IPS DF 6.9 (cell line): ENCODE data around the gene SFRP4.

ENCODE experiments used
- DNase-seq: peaks from one replicate; pipeline ENCODE4 v3.0.0-alpha.2; 2013; ENCODE audit warnings: low read depth, low spot score
- H3K27ac ChIP-seq: one replicate; pipeline ENCODE4 v1.5.1; 2013; ENCODE audit warnings: low read length, control low read depth
- H3K27me3 ChIP-seq: 2 replicates; pipeline ENCODE4 v1.6.1; 2013; ENCODE audit warnings: mild to moderate bottlenecking, low read length; ENCODE audit not compliant: control insufficient read depth, insufficient read depth
- H3K36me3 ChIP-seq: 2 replicates; pipeline ENCODE4 v1.6.1; 2013; ENCODE audit warnings: low read length; ENCODE audit not compliant: control insufficient read depth, insufficient read depth
- H3K4me1 ChIP-seq: 2 replicates; pipeline ENCODE4 v1.6.1; 2013; ENCODE audit warnings: low read length; ENCODE audit not compliant: control insufficient read depth, insufficient read depth
- H3K4me3 ChIP-seq: 2 replicates; pipeline ENCODE4 v1.5.1; 2013; ENCODE audit warnings: mild to moderate bottlenecking, low read length
- H3K9me3 ChIP-seq: 2 replicates; pipeline ENCODE4 v1.6.1; 2013; ENCODE audit warnings: low read length, inconsistent platforms; ENCODE audit not compliant: control insufficient read depth, insufficient read depth
- WGBS: extraction: QIAGEN DNeasy Blood & Tissue Kit; methylation state at CpG from one replicate; pipeline ENCODE4 v1.1.7; 2013; ENCODE audit warnings: mixed read lengths, missing lambda C conversion rate; ENCODE audit not compliant: insufficient read length, insufficient coverage; 5-methylcytosine and 5-hydroxymethylcytosine counted together

SFRP4 gene

DNA sequence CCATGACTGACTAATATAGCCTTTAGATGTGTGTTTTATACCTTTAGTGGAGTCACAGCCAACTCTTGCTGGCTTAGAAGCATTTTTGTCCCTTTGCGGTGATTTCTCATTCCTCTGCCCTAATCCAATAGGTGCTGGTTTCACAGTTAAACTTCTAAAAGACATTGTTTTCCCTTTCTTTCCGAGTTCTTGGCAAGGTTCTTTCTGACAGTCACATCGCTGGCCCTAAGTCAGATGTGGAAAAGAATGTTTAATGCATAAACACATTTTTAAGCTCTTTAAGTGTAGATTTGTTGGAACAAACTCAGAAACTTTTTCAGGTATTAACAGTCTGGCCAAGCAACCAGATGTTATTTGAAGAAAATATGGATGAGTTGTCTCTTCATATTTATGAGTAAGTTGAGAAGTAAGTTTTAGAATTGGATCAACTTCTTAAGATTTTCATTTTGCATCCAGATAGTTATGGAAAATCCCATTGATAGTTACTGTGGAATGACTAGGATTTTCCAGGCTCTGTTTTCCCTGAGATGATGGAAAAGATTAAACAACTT, 7.9 kb upstream of the SFRP4 start:
- no CpG with 5 or more reads among the region's 3 CpGs for WGBS
- no peaks in the 10 kb centered on the region for H3K27me3 ChIP-seq
- H3K4me1 ChIP-seq, result no peaks in the 10 kb centered on the region
- no peaks in the 10 kb centered on the region for H3K36me3 ChIP-seq
- no peak overlapping the region for H3K4me3 ChIP-seq
- no peak for DNase-seq
- H3K9me3 ChIP-seq, result no peaks in the 10 kb centered on the region
- H3K27ac ChIP-seq, result no peak overlapping the region

GRCh38 chr7:37923996-37924395, 7.4 kb upstream of the SFRP4 start:
- Histone ChIP-seq H3K4me3 (no peak overlapping the region), H3K27ac (no peak overlapping the region), H3K9me3 (no peaks in the 10 kb centered on the region), H3K4me1 (no peaks in the 10 kb centered on the region), H3K27me3 (no peaks in the 10 kb centered on the region), H3K36me3 (no peaks in the 10 kb centered on the region)
- WGBS, result no CpG with 5 or more reads among the region's 1 CpG
- DNase-seq, result no peak

GRCh38 chr7:37921876-37922275, 5.3 kb upstream of the SFRP4 start:
- H3K9me3 ChIP-seq, result no peaks in the 10 kb centered on the region
- H3K4me3 ChIP-seq, result no peak overlapping the region
- no peak overlapping the region for H3K27ac ChIP-seq
- no peaks in the 10 kb centered on the region; the same call in 1 of the 2 replicates for H3K27me3 ChIP-seq
- no peak for DNase-seq
- no peaks in the 10 kb centered on the region for H3K4me1 ChIP-seq
- no CpG with 5 or more reads among the region's 4 CpGs for WGBS
- H3K36me3 ChIP-seq, result no peaks in the 10 kb centered on the region

DNA sequence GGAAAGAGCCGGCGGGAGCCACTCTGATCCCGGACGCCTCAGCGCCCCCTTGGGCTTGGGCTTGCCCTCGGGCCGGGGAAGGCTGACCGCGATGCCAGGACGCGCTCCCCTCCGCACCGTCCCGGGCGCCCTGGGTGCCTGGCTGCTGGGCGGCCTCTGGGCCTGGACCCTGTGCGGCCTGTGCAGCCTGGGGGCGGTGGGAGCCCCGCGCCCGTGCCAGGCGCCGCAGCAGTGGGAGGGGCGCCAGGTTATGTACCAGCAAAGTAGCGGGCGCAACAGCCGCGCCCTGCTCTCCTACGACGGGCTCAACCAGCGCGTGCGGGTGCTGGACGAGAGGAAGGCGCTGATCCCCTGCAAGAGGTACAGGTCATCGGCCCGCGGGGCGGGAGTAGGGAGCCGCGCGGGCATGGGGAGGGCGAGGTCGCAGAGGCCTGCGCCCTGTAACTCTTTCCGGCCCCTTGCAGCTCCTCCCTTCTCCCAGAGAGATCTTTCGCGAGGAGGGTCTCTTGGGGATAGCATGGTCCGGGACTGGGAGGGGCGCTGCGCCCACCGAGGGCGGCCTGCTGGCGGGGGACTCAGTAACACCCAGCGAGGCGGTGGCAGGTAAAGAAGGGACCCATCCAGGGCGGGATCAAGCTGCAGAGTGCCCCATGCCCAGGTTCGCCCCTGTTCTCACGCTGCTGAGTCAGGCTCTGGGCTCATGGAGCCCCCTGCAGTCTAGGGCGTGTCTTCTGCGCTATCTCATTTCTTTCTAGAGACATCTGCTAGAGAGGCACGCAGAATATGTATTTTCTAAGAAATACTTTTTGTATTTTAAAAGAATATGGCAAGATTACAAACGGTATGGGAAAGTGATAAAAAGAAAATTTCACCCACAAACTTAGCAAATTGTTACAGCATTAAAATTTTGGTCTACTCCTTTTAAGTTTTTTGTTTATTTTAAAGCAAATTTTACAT, 4.5 kb upstream of the SFRP4 start:
- DNase-seq, result no peak
- Histone ChIP-seq H3K9me3 (no peaks in the 10 kb centered on the region), H3K36me3 (no peaks in the 10 kb centered on the region), H3K27ac (no peak overlapping the region), H3K27me3 (peaks cover 2% of the 10 kb centered on the region; the same call in 1 of the 2 replicates), H3K4me1 (peaks cover 2% of the 10 kb centered on the region; the same call in 1 of the 2 replicates), H3K4me3 (peak overlapping the region; percentile 67)
- WGBS, result no CpG with 5 or more reads among the region's 63 CpGs

DNA sequence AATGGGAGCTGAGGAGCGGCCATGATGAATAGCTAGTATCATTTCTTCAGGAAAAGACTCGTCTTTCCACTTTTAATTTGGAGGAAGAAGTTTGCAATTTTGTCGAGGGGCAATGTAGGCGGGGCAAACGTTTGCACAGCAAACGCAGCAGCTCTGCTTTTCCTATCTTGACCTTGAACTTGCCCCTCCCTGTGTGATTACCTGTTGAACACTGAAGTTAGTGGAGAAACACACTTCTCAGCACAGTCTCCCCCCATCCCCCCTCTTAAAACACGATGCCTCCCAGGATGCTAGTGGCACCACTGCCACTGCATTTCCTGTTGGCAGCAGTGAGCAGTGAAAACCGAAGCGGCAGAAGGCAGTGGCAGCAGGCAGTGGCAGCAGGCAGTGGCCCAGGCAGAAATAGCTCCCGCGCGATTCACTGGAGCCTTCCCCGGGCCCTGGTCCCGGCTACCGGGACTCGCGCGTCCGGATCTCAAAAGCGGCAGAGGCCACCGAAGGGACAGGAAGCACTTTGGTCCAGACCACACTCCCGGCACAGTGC, 3.8 kb upstream of the SFRP4 start, which contains the start of gene EPDR1:
EPDR1 (plus strand) TSS at position 336 of the 544 bp plus-strand sequence. CDS start 300 bp downstream, outside the sequence.
- no CpG with 5 or more reads among the region's 22 CpGs for WGBS
- no peak for DNase-seq
- H3K27ac ChIP-seq, result no peak within 1 kb of the TSS
- H3K4me1 ChIP-seq, result peaks cover 2% of the 10 kb centered on the region; the same call in 1 of the 2 replicates
- no peaks in the 10 kb centered on the region for H3K9me3 ChIP-seq
- peak within 1 kb of the TSS; percentile 67 for H3K4me3 ChIP-seq
- H3K27me3 ChIP-seq, result peaks cover 9% of the 10 kb centered on the region; the same call in 1 of the 2 replicates
- no peaks in the 10 kb centered on the region for H3K36me3 ChIP-seq

DNA sequence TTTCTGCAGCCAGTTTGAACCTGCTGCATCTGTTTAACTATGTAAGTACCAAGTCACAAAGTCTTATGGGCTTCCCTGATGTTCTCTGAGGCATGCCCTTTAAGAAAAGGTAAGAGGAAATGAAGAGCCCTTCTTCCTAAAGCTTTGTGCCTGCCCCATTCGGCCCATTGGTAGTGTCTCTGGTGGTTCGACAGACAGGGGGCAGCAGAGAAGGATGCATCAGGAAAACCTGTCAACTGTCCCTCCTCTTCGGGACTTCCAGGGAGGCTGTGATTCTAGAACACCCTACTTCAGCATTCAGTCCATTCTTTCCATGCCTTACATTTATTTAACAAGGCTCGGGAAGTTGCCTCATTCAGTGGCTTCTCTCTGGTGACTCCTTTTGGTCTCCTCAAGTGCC, 1.9 kb upstream of the SFRP4 start:
- no peaks in the 10 kb centered on the region for H3K9me3 ChIP-seq
- peaks cover 10% of the 10 kb centered on the region; the same call in 1 of the 2 replicates for H3K27me3 ChIP-seq
- H3K4me3 ChIP-seq, result no peak overlapping the region
- H3K4me1 ChIP-seq, result peaks cover 2% of the 10 kb centered on the region; the same call in 1 of the 2 replicates
- DNase-seq, result no peak
- no peaks in the 10 kb centered on the region for H3K36me3 ChIP-seq
- no CpG with 5 or more reads among the region's 4 CpGs for WGBS
- no peak overlapping the region for H3K27ac ChIP-seq

DNA sequence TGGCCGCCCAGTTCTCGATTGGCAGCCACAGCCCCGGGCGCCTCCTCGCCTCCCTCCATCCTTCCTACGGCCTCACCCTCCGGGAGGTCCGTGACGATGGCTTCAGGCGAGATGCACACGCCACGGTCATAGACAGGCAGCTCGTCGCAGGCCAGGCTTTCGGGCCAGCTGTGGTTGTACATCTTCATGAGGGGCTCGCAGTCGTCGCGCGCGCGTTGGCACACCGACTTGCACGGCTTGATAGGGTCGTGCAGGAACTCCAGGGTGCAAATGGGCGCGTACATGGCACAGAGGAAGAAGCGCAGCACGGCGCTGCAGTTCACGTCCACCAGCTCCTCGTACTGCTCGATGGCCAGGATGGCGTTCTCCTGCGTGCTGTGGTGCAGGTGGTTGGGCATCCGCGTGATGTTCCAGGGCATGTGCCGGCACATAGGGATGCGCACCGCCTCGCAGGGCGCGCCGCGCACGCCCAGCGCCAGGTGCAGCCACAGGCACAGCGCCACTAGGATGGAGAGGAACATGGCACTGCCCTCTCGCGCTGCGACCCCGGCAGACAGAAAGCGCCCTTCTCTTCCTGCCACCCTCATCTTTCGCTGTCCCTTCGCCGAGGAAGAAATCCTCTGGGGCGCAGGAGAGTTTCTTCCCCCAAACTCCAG, 472 bp downstream of the SFRP4 start:
- no CpG with 5 or more reads among the region's 57 CpGs for WGBS

GRCh38 chr7:37915438-37915837, 1.2 kb downstream of the SFRP4 start:
- no CpG with 5 or more reads among the region's 5 CpGs for WGBS
- Histone ChIP-seq H3K27ac (no peak overlapping the region), H3K4me1 (peaks cover 2% of the 10 kb centered on the region; the same call in 1 of the 2 replicates), H3K9me3 (no peaks in the 10 kb centered on the region), H3K4me3 (no peak overlapping the region), H3K36me3 (no peaks in the 10 kb centered on the region), H3K27me3 (peaks cover 10% of the 10 kb centered on the region)
- DNase-seq, result no peak

More for the DNA sequence above, 472 bp downstream of the SFRP4 start:
- Histone ChIP-seq H3K4me3 (peak overlapping the region; percentile 51; the same call in 1 of the 2 replicates), H3K27me3 (peaks cover 10% of the 10 kb centered on the region; the same call in 1 of the 2 replicates), H3K36me3 (no peaks in the 10 kb centered on the region), H3K27ac (no peak overlapping the region), H3K9me3 (no peaks in the 10 kb centered on the region), H3K4me1 (peaks cover 2% of the 10 kb centered on the region; the same call in 1 of the 2 replicates)
- no peak for DNase-seq

DNA sequence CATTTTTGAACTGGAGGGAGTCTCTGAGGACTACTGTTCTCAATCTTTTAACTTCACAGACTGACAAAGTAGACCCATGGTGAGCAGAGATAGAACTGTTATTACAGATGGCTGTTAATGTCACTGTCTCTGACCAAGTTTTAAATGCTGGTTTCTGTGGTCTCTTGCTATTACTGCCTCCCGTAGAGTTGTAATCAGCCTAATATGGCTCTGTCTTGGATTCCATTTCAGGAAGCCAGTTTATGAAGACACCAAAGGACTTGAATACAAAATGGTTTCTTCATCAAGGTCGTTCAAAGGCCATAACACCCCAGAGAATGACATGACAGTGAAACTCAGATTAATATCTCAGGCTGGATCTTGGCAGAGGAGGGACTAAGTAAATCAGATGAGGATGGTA, 3.9 kb downstream of the SFRP4 start:
- H3K4me3 ChIP-seq, result no peak overlapping the region
- H3K36me3 ChIP-seq, result no peaks in the 10 kb centered on the region
- H3K27ac ChIP-seq, result no peak overlapping the region
- DNase-seq, result no peak
- H3K9me3 ChIP-seq, result no peaks in the 10 kb centered on the region
- no CpG with 5 or more reads among the region's 2 CpGs for WGBS
- peaks cover 2% of the 10 kb centered on the region; the same call in 1 of the 2 replicates for H3K4me1 ChIP-seq
- peaks cover 10% of the 10 kb centered on the region for H3K27me3 ChIP-seq
